Lung (tissue), 12 donors: ENCODE measurements around the gene OPCML. TPM values are rescaled to one million over a fixed set of nuclear protein-coding genes. Genes with fewer than 3 reads are reported as not detected.

Experiments
- ATAC-seq: fragments of 200-7000 bp; cut with Tn5 transposase; one replicate; pipeline ENCODE4 v1.9.1; 2020; ENCODE audit warnings: moderate number of reproducible peaks; ENCODE audit not compliant: insufficient read depth, low FRiP score
- DNase-seq, 3 donors: peaks; one replicate each; pipeline ENCODE4 v3.0.0-alpha.2; 2013 to 2017
- H3K27ac ChIP-seq, 2 donors: one replicate each; pipeline ENCODE4 v1.5.1; 2013; ENCODE audit warnings: mild to moderate bottlenecking in 2 of 2, moderate library complexity in 2 of 2, control low read depth in 1 of 2, inconsistent platforms in 1 of 2, low read depth in 1 of 2, low read length in 1 of 2
- H3K27me3 ChIP-seq, 3 donors: one replicate each; pipeline ENCODE4 v1.5.1; 2013; ENCODE audit warnings: low read length in 2 of 3; ENCODE audit not compliant: control insufficient read depth in 3 of 3, insufficient read depth in 3 of 3
- H3K36me3 ChIP-seq, 4 donors: one replicate each; pipeline ENCODE4 v1.5.1; 2013; ENCODE audit warnings: low read length in 4 of 4, mild to moderate bottlenecking in 1 of 4, moderate library complexity in 1 of 4; ENCODE audit not compliant: control insufficient read depth in 4 of 4, insufficient read depth in 4 of 4
- H3K4me1 ChIP-seq, 5 donors: one replicate each; pipeline ENCODE4 v1.5.1; 2013; ENCODE audit warnings: low read length in 5 of 5, mild to moderate bottlenecking in 2 of 5, moderate library complexity in 1 of 5; ENCODE audit not compliant: control insufficient read depth in 5 of 5, insufficient read depth in 5 of 5
- H3K4me3 ChIP-seq: one replicate; pipeline ENCODE4 v1.5.1; 2013; ENCODE audit warnings: mild to moderate bottlenecking, control low read depth, moderate library complexity
- H3K9ac ChIP-seq, 2 donors: one replicate each; pipeline ENCODE4 v1.5.1; 2013; ENCODE audit warnings: low read length in 2 of 2, control low read depth in 1 of 2; ENCODE audit not compliant: insufficient read depth in 1 of 2
- H3K9me3 ChIP-seq, 4 donors: one replicate each; pipeline ENCODE4 v1.5.1; 2013; ENCODE audit warnings: low read length in 3 of 4, mild to moderate bottlenecking in 1 of 4, moderate library complexity in 1 of 4; ENCODE audit not compliant: control insufficient read depth in 4 of 4, insufficient read depth in 3 of 4
- CTCF ChIP-seq: IDR thresholded peaks from 2 replicates; pipeline ENCODE4 v1.5.1; 2012; ENCODE audit warnings: mild to moderate bottlenecking; ENCODE audit errors: control extremely low read depth, extremely low read depth
- WGBS, 2 donors: extraction: QIAGEN DNeasy Blood & Tissue Kit; methylation state at CpG; one replicate each; pipeline ENCODE4 v1.1.7; 2013; 5-methylcytosine and 5-hydroxymethylcytosine counted together
- polyA plus RNA-seq, 2 donors: library from polyadenylated mRNA; stranded (reverse); fragments of 200-250 nt; gene quantifications; one replicate each; pipeline ENCODE4 v1.2.1, GENCODE V29; 2013
- total RNA-seq, 2 donors: library from RNA; depleted of rRNA in 1 of 2; stranded (reverse); fragments of >200 nt in 1 of 2; gene quantifications; one replicate each; pipeline ENCODE4 v1.2.1, GENCODE V29; 2014 to 2021
- donor health status: control.
- donor health status: control.
- donor health status: Bipolar disorder and iron deficiency.
- donor health status: healthy.
- donor health status: DM: yes; HTN: yes; CAD: no.

The OPCML gene
- total and polyA plus RNA-seq, 4 donors = 0.49 to 0.74 TPM; not detected in 2

DNA sequence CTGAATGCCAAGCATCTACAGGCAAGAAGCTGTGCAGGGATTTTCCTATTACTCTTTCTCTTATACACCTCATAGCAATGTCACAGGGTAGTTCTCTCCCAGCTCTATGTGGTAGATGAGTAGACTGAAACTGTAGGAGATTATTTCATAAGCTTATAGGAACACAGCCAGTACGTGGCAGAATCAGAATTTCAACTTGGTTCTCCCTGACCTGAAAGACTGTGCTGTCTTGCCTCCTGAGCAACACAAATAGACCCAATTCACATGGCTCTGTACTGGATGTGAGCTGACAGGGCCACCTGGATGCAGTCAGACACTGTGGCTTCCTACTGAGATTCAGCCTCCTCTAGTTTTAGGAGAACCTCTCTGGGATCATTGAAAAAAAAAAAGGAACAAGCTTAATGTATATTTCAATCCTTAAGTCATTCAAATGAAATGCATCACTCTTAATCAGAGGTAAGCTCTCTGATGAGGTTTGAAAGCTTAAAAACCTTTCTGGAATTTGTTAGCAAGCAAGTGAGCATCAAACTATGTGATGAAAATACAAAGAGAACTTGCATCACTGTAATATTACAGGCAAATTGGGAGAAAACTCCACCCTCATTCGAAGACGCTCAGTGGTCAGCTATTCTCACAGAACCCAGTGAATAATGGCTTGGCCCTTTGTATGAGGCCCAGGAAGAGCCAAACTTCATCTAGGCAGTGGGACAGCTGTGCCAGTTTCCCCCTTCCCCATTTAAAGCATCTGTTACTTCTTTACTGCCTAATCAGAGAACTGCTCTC, 1122.5 kb downstream of the OPCML start:
- 81% methylated on average over 3 of the region's 3 CpGs for WGBS, 2 donors
- Histone ChIP-seq H3K9ac (no peak overlapping the region), H3K4me3 (no peak overlapping the region), H3K27ac (no peak overlapping the region), H3K36me3 (no peaks in the 10 kb centered on the region), H3K27me3 (peaks cover 0 to 9% (median 0%) of the 10 kb centered on the region in 3 donors), H3K9me3 (peaks cover 0 to 3% (median 0%) of the 10 kb centered on the region in 4 donors), H3K4me1 (no peaks in the 10 kb centered on the region)
- no peak for TF ChIP-seq CTCF
- DNase-seq (no peak), ATAC-seq (no peak)

DNA sequence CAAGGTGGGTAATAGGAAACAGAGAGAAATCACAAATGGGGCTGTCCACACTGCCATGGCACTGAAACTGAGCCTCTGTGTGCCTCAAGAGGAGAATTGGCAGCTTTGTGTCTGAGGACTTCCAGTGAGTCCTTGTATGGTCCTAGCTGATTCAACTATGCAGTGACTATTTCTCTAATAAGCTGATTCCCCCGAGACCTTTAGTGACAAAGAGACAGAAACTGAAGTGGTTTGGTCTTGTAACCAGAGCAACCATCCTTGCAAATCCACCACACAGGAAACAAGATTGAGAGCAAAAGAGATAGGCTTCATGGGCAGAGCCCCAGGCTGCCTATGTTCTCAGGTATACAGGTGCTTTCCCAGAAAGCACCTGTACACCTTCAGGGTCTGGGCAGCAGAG, 1123.4 kb downstream of the OPCML start:
- no peak for ATAC-seq

GRCh38 chr11:132405728-132406127, 1126.6 kb downstream of the OPCML start:
- no peak overlapping the region for H3K27ac ChIP-seq
- no peaks in the 10 kb centered on the region for H3K4me1 ChIP-seq
- DNase-seq = no peak
- H3K36me3 ChIP-seq = no peaks in the 10 kb centered on the region
- no peak for ATAC-seq
- TF ChIP-seq CTCF = no peak
- 21 to 36% methylated on average over 4 of the region's 4 CpGs for WGBS, 2 donors
- H3K4me3 ChIP-seq = no peak overlapping the region
- H3K9me3 ChIP-seq = peaks cover 0 to 3% (median 0%) of the 10 kb centered on the region in 4 donors
- no peak overlapping the region for H3K9ac ChIP-seq
- H3K27me3 ChIP-seq = peaks cover 0 to 14% (median 4%) of the 10 kb centered on the region in 3 donors

More for the DNA sequence above, 1123.4 kb downstream of the OPCML start:
- H3K9ac ChIP-seq = no peak overlapping the region
- 58 to 65% methylated on average over 1 of the region's 1 CpG for WGBS, 2 donors
- no peak overlapping the region for H3K27ac ChIP-seq
- no peak for DNase-seq
- H3K4me3 ChIP-seq = no peak overlapping the region
- no peak for TF ChIP-seq CTCF
- peaks cover 0 to 3% (median 0%) of the 10 kb centered on the region in 4 donors for H3K9me3 ChIP-seq
- no peaks in the 10 kb centered on the region for H3K4me1 ChIP-seq
- peaks cover 0 to 9% (median 0%) of the 10 kb centered on the region in 3 donors for H3K27me3 ChIP-seq
- H3K36me3 ChIP-seq = no peaks in the 10 kb centered on the region
